SK-N-MC (cell line): Measurements from ENCODE around the gene ARHGEF1.

Source experiments
- EZH2 ChIP-seq: fragments of 200-600 bp; sonication (generic); IDR thresholded peaks from one replicate; pipeline ENCODE4 v1.6.1; 2017; ENCODE audit warnings: antibody characterized with exemption
- POLR2AphosphoS5 ChIP-seq: IDR thresholded peaks from 2 replicates; pipeline ENCODE4 v1.6.1; 2012; ENCODE audit warnings: mild to moderate bottlenecking, low read depth, low read length, borderline replicate concordance

- TF ChIP-seq POLR2AphosphoS5 (no peak), EZH2 (no peak)
These were observed 43.2 kb downstream of the ARHGEF1 start for GRCh38 chr19:41926028-41926762.
